ENCODE results near the gene ZNF516. TPM values are rescaled to one million over a fixed set of nuclear protein-coding genes. Genes with fewer than 3 reads are reported as not detected.

Gene ZNF516
- total RNA-seq, 1 donor from 2014 or later: 19.4 TPM

DNA sequence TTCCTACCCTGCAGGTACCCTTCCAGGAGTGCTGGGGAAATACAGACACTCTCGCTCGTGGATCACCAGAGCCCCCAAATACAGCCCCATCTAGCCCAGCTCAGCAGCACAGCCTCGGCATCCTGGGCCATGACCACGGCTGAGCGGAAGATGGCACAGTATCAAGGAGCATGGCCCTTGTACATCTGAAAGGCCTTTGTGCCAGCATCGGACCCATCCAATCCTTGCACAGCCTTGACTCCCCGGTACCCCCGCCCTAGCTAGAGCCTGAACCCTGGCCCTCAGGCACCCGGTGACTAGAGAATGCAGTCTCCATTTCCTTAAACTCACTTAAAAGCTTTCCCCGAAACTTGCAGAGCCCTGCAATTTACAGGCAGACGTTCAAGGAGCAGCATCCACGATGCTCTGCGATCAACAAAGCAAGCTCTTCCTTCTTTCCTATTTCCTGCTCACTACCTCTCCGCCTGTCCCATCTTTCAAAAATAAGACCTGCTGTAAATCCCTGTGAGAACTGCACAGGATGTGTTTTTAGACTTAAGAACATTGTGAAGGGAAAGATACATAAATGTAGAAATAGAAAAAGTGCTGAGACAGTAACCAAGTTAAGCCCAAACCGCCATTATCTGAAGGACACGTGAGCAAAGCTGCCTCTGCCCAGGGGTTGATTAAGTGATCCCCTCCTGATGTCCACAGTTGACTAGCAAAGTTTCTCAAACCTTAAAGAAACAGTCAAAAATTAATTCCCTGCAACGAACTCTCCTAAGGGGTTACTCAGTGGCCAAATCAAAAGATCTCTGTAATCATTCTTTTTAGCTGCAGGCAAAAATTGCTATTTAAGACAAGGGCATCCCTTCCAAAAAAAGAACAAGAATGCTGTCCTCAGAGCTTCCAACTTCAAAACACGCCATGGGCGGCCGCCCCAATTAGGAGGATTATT lies 48.5 kb downstream of the ZNF516 start:
- peaks cover 32% of the 10 kb centered on the region for H3K4me1 Mint-ChIP-seq
- no peaks in the 10 kb centered on the region for H3K9me3 Mint-ChIP-seq
- H3K36me3 Mint-ChIP-seq (ENCODE audit: low read depth): peaks cover 9% of the 10 kb centered on the region
- ChIA-PET POLR2A (no interaction called here), CTCF (no interaction called here)
- H3K27me3 Mint-ChIP-seq: no peaks in the 10 kb centered on the region
- no peak for DNase-seq
- H3K27ac Mint-ChIP-seq: no peak overlapping the region
- no peak overlapping the region for H3K4me3 Mint-ChIP-seq
- TF ChIP-seq, protein P1, sequence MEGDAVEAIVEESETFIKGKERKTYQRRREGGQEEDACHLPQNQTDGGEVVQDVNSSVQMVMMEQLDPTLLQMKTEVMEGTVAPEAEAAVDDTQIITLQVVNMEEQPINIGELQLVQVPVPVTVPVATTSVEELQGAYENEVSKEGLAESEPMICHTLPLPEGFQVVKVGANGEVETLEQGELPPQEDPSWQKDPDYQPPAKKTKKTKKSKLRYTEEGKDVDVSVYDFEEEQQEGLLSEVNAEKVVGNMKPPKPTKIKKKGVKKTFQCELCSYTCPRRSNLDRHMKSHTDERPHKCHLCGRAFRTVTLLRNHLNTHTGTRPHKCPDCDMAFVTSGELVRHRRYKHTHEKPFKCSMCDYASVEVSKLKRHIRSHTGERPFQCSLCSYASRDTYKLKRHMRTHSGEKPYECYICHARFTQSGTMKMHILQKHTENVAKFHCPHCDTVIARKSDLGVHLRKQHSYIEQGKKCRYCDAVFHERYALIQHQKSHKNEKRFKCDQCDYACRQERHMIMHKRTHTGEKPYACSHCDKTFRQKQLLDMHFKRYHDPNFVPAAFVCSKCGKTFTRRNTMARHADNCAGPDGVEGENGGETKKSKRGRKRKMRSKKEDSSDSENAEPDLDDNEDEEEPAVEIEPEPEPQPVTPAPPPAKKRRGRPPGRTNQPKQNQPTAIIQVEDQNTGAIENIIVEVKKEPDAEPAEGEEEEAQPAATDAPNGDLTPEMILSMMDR (IDR thresholded peaks at IDR 0.05): no peak
- no peak for ATAC-seq (ENCODE audit: low read depth)
- intact Hi-C loops (cut with micrococcal nuclease): no loop called here

DNA sequence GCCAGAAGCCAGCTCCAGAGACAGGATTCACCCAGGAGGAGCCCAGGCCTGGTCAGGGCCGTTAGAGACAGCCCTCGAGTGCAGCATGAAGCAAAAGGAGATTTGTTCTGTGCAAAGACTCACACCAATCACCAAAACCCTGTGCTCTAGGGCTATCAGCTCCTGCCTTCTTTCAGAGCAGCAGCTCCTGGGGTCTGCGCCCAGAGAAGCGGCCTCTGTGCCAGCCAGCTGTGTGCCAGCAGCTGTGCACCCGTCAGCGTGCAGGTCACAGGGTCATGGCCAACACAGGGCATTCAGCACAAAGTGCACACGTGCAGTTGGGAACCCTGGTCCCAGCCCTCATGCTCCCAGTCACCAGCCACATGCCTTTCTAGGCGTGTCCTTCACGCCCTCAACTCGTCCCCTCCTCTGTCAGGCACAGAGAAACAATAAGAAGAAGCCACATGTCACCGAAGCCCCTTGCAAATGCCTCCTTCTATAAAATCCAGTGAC lies 49.3 kb downstream of the ZNF516 start:
- Mint-ChIP-seq H3K4me1 (peaks cover 27% of the 10 kb centered on the region), H3K4me3 (no peak overlapping the region), H3K36me3 (ENCODE audit: low read depth) (peaks cover 11% of the 10 kb centered on the region), H3K27ac (no peak overlapping the region), H3K9me3 (no peaks in the 10 kb centered on the region), H3K27me3 (no peaks in the 10 kb centered on the region)
- no peak for ATAC-seq (ENCODE audit: low read depth)
- ChIA-PET CTCF (interaction anchor here (0.6 kb wide), 1 partner anchor 15 kb away, joined by 3 read pairs; no protein-coding TSS in a partner anchor), POLR2A (no interaction called here)
- TF ChIP-seq, protein P1 (IDR thresholded peaks at IDR 0.05): no peak
- intact Hi-C loops (cut with micrococcal nuclease): no loop called here
- no peak for DNase-seq

DNA sequence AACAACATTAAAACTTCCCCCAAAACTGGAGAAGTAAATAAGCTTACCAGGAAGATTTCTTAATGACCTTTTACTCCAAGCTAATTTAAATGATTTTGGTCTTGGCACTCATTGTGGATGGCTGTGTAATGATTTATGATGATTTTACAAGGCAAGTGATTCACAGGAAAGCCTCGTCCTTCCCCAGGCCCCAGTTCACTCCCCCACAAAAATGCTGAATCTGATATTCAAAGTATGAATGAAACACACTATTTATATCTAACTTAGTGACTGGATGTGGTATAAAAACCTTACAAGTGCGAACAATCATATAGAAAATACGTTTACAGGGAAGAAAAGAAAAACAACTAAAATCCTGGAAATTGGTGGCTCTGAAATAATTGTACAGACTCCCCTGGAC lies 49.8 kb downstream of the ZNF516 start:
- DNase-seq: no peak
- POLR2A ChIA-PET: no interaction called here
- no peaks in the 10 kb centered on the region for H3K27me3 Mint-ChIP-seq
- no peaks in the 10 kb centered on the region for H3K9me3 Mint-ChIP-seq
- H3K36me3 Mint-ChIP-seq (ENCODE audit: low read depth): peaks cover 15% of the 10 kb centered on the region
- H3K4me1 Mint-ChIP-seq: peaks cover 21% of the 10 kb centered on the region
- CTCF ChIA-PET: interaction anchor here (0.6 kb wide), 1 partner anchor 16 kb away, joined by 3 read pairs; no protein-coding TSS in a partner anchor
- TF ChIP-seq, protein P1 (IDR thresholded peaks at IDR 0.05): no peak
- intact Hi-C loops (cut with micrococcal nuclease): no loop called here
- H3K4me3 Mint-ChIP-seq: no peak overlapping the region
- H3K27ac Mint-ChIP-seq: no peak overlapping the region
- ATAC-seq (ENCODE audit: low read depth): no peak

DNA sequence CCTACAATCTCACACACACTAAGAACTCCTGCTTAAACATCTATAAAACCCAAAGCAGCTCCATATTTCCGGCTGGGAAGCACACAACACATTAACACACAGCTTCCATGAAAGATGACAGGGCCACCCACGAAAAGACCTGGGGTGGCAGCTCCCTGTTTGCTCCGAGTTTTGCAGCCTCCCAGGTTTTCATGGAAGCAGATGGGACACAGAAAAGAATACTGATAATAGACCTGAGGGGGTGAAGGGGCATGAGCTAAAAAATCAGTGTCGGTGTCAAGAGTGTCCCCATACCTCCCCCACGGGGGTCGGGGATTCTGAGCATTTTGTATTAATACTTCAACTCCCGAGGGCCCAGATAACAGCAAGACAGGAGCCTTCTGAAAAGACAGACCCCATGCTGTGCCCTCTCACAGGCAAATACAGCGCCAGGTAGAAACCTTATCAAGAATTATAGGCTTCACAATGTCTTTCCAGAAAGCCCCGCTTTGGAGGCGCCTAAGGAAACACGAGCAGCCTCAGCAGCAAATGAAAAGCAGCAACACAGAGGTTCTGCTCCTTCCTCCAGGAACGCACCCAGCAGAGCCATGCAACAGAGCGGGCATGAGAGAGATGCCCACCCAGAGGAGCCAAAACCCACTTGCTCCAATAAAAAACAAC lies 50.5 kb downstream of the ZNF516 start:
- ChIA-PET POLR2A (no interaction called here), CTCF (no interaction called here)
- intact Hi-C loops (cut with micrococcal nuclease): no loop called here
- no peak overlapping the region for H3K27ac Mint-ChIP-seq
- no peak for DNase-seq
- H3K4me3 Mint-ChIP-seq: no peak overlapping the region
- no peaks in the 10 kb centered on the region for H3K9me3 Mint-ChIP-seq
- TF ChIP-seq, protein P1 (IDR thresholded peaks at IDR 0.05): no peak
- H3K36me3 Mint-ChIP-seq (ENCODE audit: low read depth): peaks cover 18% of the 10 kb centered on the region
- peaks cover 18% of the 10 kb centered on the region for H3K4me1 Mint-ChIP-seq
- no peak for ATAC-seq (ENCODE audit: low read depth)
- H3K27me3 Mint-ChIP-seq: no peaks in the 10 kb centered on the region

All from activated B cell treated with CpG ODN at 0.5 μM for 24 hours (primary cell).